GF-D8 (cell line): ENCODE results near the gene CEACAM6.
"Not testable (repeated sequence)": the region's sequence is repeated elsewhere in the genome, so short reads cannot be mapped to it uniquely, and the experiment has no call there.

Experiments used
- DNase-seq: peaks from one replicate; lab custom pipeline; 2025; lab: John Stamatoyannopoulos, UW

The CEACAM6 gene

GRCh38 chr19:41748012-41748411 is 7.3 kb upstream of the CEACAM6 start:
- DNase-seq, result no peak

- DNase-seq, result not testable (repeated sequence)
These were observed 4.8 kb upstream of the CEACAM6 start for GRCh38 chr19:41750248-41751134.

GRCh38 chr19:41753159-41753558 is 2.2 kb upstream of the CEACAM6 start:
- DNase-seq, result peak; percentile 40

- DNase-seq, result peak; percentile 11
These were observed 1.3 kb upstream of the CEACAM6 start for GRCh38 chr19:41753936-41754529.

- DNase-seq, result no peak
These were observed 3.5 kb downstream of the CEACAM6 start for GRCh38 chr19:41758846-41759245.

- DNase-seq, result no peak
These were observed 11.8 kb downstream of the CEACAM6 start for GRCh38 chr19:41767115-41767514.

GRCh38 chr19:41768105-41768504 is 12.8 kb downstream of the CEACAM6 start:
- not testable (repeated sequence) for DNase-seq

GRCh38 chr19:41769608-41770007 is 14.3 kb downstream of the CEACAM6 start:
- DNase-seq, result no peak

GRCh38 chr19:41771410-41771809 is 16.1 kb downstream of the CEACAM6 start:
- no peak for DNase-seq

- DNase-seq, result no peak
These were observed 19.2 kb downstream of the CEACAM6 start for GRCh38 chr19:41774515-41774980.

- DNase-seq, result no peak
These were observed 21.4 kb downstream of the CEACAM6 start for GRCh38 chr19:41776700-41777099.

GRCh38 chr19:41783612-41784011 is 28.3 kb downstream of the CEACAM6 start:
- peak; percentile 99 for DNase-seq

GRCh38 chr19:41784312-41784711 is 29.0 kb downstream of the CEACAM6 start:
- peak; percentile 94 for DNase-seq

GRCh38 chr19:41784743-41785142 is 29.4 kb downstream of the CEACAM6 start:
- DNase-seq, result peak; percentile 99

GRCh38 chr19:41785653-41786052 is 30.3 kb downstream of the CEACAM6 start:
- DNase-seq, result peak; percentile 96

- no peak for DNase-seq
These were observed 31.7 kb downstream of the CEACAM6 start for GRCh38 chr19:41787055-41787454.

GRCh38 chr19:41788518-41788917 is 33.2 kb downstream of the CEACAM6 start:
- DNase-seq, result not testable (repeated sequence)

- not testable (repeated sequence) for DNase-seq
These were observed 33.7 kb downstream of the CEACAM6 start for GRCh38 chr19:41789053-41789452.

- DNase-seq, result peak; percentile 10
These were observed 37.4 kb downstream of the CEACAM6 start for GRCh38 chr19:41792513-41793413.

- DNase-seq, result no peak
These were observed 38.0 kb downstream of the CEACAM6 start for GRCh38 chr19:41793414-41793727.

- DNase-seq, result no peak
These were observed 39.7 kb downstream of the CEACAM6 start for GRCh38 chr19:41795031-41795461.

- DNase-seq, result no peak
These were observed 41.0 kb downstream of the CEACAM6 start, which contains the start of gene CEACAM3 for GRCh38 chr19:41796362-41796761. Gene CEACAM3 (plus strand): TSS chr19:41796587. CDS start chr19:41796678, 91 bp downstream.
